ENCODE results near the gene OR2T11.

DNA sequence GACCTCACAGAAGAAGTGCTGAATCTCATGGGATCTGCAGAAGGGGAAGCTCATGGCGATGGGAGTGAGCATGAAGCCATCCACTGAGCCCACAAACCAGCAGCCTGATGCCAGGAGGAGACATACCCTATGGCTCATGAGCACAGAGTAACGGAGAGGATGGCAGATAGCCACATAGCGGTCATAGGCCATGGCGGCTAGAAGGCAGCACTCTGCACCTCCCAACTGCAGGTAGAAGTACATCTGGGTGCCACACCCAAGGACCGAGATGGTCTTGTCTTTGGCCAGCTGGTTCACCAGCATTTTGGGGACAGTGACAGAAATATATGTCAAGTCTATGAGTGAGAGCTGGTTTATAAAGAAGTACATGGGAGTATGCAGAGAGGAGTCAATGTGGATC, 41.7 kb downstream of the OR2T11 start:
- TF ChIP-seq CTCF (IDR thresholded peaks at IDR 0.05) (no peak), CHD2 (IDR thresholded peaks at IDR 0.05; ENCODE audit: low read length, partially characterized antibody) (no peak), JUNB (IDR thresholded peaks at IDR 0.05) (no peak), MYC (IDR thresholded peaks at IDR 0.05; ENCODE audit: borderline replicate concordance, low read length) (no peak), HMGXB4 (CRISPR knock-in tag; IDR thresholded peaks at IDR 0.05; ENCODE audit: borderline replicate concordance) (no peak), EP300 (IDR thresholded peaks at IDR 0.05) (no peak), POLR2A (IDR thresholded peaks at IDR 0.05; ENCODE audit: low read length) (no peak)
- TF ChIP-seq, protein P1, sequence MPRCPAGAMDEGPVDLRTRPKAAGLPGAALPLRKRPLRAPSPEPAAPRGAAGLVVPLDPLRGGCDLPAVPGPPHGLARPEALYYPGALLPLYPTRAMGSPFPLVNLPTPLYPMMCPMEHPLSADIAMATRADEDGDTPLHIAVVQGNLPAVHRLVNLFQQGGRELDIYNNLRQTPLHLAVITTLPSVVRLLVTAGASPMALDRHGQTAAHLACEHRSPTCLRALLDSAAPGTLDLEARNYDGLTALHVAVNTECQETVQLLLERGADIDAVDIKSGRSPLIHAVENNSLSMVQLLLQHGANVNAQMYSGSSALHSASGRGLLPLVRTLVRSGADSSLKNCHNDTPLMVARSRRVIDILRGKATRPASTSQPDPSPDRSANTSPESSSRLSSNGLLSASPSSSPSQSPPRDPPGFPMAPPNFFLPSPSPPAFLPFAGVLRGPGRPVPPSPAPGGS (IDR thresholded peaks at IDR 0.05), result no peak

Measured in A549 (cell line).